ENCODE data around the gene HLA-DOA. TPM values are rescaled to one million over a fixed set of nuclear protein-coding genes. Genes with fewer than 3 reads are reported as not detected.

Gene HLA-DOA
- polyA plus RNA-seq, 1 donor, result 7.5 TPM

DNA sequence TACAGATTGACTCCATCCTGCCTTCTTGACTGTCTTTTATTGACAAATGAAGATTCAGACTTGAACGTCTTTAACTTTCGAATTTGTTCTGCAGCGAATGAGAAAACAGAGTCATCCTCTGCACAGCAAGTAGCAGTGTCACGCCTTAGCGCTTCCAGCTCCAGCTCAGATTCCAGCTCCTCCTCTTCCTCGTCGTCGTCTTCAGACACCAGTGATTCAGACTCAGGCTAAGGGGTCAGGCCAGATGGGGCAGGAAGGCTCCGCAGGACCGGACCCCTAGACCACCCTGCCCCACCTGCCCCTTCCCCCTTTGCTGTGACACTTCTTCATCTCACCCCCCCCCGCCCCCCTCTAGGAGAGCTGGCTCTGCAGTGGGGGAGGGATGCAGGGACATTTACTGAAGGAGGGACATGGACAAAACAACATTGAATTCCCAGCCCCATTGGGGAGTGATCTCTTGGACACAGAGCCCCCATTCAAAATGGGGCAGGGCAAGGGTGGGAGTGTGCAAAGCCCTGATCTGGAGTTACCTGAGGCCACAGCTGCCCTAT is 28.8 kb downstream of the HLA-DOA start:
- Histone ChIP-seq H3K27ac (ENCODE audit: low read length) (no peak overlapping the region), H3K27me3 (ENCODE audit: control insufficient read depth, insufficient read depth, low read length) (no peaks in the 10 kb centered on the region), H3K36me3 (ENCODE audit: control insufficient read depth, insufficient read depth, low read length) (peaks cover 66% of the 10 kb centered on the region), H3K4me3 (ENCODE audit: low read length) (no peak overlapping the region), H3K4me1 (ENCODE audit: control insufficient read depth, insufficient read depth, low read length) (peaks cover 57% of the 10 kb centered on the region), H3K9me3 (ENCODE audit: control insufficient read depth, low read depth, low read length) (no peaks in the 10 kb centered on the region)
- DNase-seq, result no peak
- WGBS (ENCODE audit: insufficient coverage, low lambda C conversion rate), result no CpG with 5 or more reads among the region's 11 CpGs

- peaks cover 73% of the 10 kb centered on the region for H3K36me3 ChIP-seq (ENCODE audit: control insufficient read depth, insufficient read depth, low read length)
- 100% methylated on average over 3 of the region's 12 CpGs for WGBS (ENCODE audit: insufficient coverage, low lambda C conversion rate)
- no peak overlapping the region for H3K27ac ChIP-seq (ENCODE audit: low read length)
- H3K4me1 ChIP-seq (ENCODE audit: control insufficient read depth, insufficient read depth, low read length), result peaks cover 60% of the 10 kb centered on the region
- H3K9me3 ChIP-seq (ENCODE audit: control insufficient read depth, low read depth, low read length), result no peaks in the 10 kb centered on the region
- no peaks in the 10 kb centered on the region for H3K27me3 ChIP-seq (ENCODE audit: control insufficient read depth, insufficient read depth, low read length)
- no peak overlapping the region for H3K4me3 ChIP-seq (ENCODE audit: low read length)
- DNase-seq, result no peak
These were observed 29.5 kb downstream of the HLA-DOA start for GRCh38 chr6:32979720-32980487.

- peaks cover 88% of the 10 kb centered on the region for H3K36me3 ChIP-seq (ENCODE audit: control insufficient read depth, insufficient read depth, low read length)
- no peaks in the 10 kb centered on the region for H3K9me3 ChIP-seq (ENCODE audit: control insufficient read depth, low read depth, low read length)
- peak in 1 of 2 donors; percentile 59 for DNase-seq
- H3K4me1 ChIP-seq (ENCODE audit: control insufficient read depth, insufficient read depth, low read length), result peaks cover 49% of the 10 kb centered on the region
- WGBS (ENCODE audit: insufficient coverage, low lambda C conversion rate), result 49% methylated on average over 3 of the region's 7 CpGs
- H3K4me3 ChIP-seq (ENCODE audit: low read length), result peak overlapping the region; percentile 4
- H3K27me3 ChIP-seq (ENCODE audit: control insufficient read depth, insufficient read depth, low read length), result no peaks in the 10 kb centered on the region
- no peak overlapping the region for H3K27ac ChIP-seq (ENCODE audit: low read length)
These were observed 31.5 kb downstream of the HLA-DOA start for GRCh38 chr6:32977953-32978324.

GRCh38 chr6:32977272-32977952 is 32.0 kb downstream of the HLA-DOA start:
- H3K9me3 ChIP-seq (ENCODE audit: control insufficient read depth, low read depth, low read length), result no peaks in the 10 kb centered on the region
- H3K27me3 ChIP-seq (ENCODE audit: control insufficient read depth, insufficient read depth, low read length), result no peaks in the 10 kb centered on the region
- no peak overlapping the region for H3K27ac ChIP-seq (ENCODE audit: low read length)
- WGBS (ENCODE audit: insufficient coverage, low lambda C conversion rate), result 55% methylated on average over 4 of the region's 10 CpGs
- H3K36me3 ChIP-seq (ENCODE audit: control insufficient read depth, insufficient read depth, low read length), result peaks cover 93% of the 10 kb centered on the region
- no peak for DNase-seq
- peak overlapping the region; percentile 4 for H3K4me3 ChIP-seq (ENCODE audit: low read length)
- peaks cover 45% of the 10 kb centered on the region for H3K4me1 ChIP-seq (ENCODE audit: control insufficient read depth, insufficient read depth, low read length)

GRCh38 chr6:32976334-32977069 is 32.9 kb downstream of the HLA-DOA start:
- Histone ChIP-seq H3K27me3 (ENCODE audit: control insufficient read depth, insufficient read depth, low read length) (no peaks in the 10 kb centered on the region), H3K4me3 (ENCODE audit: low read length) (no peak overlapping the region), H3K36me3 (ENCODE audit: control insufficient read depth, insufficient read depth, low read length) (peaks cover 85% of the 10 kb centered on the region), H3K27ac (ENCODE audit: low read length) (no peak overlapping the region), H3K4me1 (ENCODE audit: control insufficient read depth, insufficient read depth, low read length) (peaks cover 37% of the 10 kb centered on the region), H3K9me3 (ENCODE audit: control insufficient read depth, low read depth, low read length) (no peaks in the 10 kb centered on the region)
- no peak for DNase-seq
- no CpG with 5 or more reads among the region's 7 CpGs for WGBS (ENCODE audit: insufficient coverage, low lambda C conversion rate)

DNA sequence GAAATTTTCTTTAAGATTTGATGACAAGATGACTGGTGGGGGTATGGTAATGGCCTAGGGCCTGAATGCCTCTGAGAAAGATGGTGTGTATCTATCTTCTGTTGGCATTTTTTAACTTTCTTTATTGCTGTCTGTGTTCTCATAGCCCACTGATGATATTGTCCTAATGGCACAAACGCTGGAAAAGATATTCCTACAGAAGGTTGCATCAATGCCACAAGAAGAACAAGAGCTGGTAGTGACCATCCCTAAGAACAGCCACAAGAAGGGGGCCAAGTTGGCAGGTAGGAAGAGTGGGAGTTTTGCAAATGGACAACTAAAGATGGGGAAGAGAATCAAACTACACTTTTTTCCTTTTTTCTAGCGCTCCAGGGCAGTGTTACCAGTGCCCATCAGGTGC is 33.5 kb downstream of the HLA-DOA start:
- peaks cover 80% of the 10 kb centered on the region for H3K36me3 ChIP-seq (ENCODE audit: control insufficient read depth, insufficient read depth, low read length)
- no peaks in the 10 kb centered on the region for H3K27me3 ChIP-seq (ENCODE audit: control insufficient read depth, insufficient read depth, low read length)
- no peak overlapping the region for H3K4me3 ChIP-seq (ENCODE audit: low read length)
- DNase-seq, result no peak
- 20% methylated on average over 1 of the region's 2 CpGs for WGBS (ENCODE audit: insufficient coverage, low lambda C conversion rate)
- no peak overlapping the region for H3K27ac ChIP-seq (ENCODE audit: low read length)
- H3K9me3 ChIP-seq (ENCODE audit: control insufficient read depth, low read depth, low read length), result no peaks in the 10 kb centered on the region
- H3K4me1 ChIP-seq (ENCODE audit: control insufficient read depth, insufficient read depth, low read length), result peaks cover 37% of the 10 kb centered on the region

DNA sequence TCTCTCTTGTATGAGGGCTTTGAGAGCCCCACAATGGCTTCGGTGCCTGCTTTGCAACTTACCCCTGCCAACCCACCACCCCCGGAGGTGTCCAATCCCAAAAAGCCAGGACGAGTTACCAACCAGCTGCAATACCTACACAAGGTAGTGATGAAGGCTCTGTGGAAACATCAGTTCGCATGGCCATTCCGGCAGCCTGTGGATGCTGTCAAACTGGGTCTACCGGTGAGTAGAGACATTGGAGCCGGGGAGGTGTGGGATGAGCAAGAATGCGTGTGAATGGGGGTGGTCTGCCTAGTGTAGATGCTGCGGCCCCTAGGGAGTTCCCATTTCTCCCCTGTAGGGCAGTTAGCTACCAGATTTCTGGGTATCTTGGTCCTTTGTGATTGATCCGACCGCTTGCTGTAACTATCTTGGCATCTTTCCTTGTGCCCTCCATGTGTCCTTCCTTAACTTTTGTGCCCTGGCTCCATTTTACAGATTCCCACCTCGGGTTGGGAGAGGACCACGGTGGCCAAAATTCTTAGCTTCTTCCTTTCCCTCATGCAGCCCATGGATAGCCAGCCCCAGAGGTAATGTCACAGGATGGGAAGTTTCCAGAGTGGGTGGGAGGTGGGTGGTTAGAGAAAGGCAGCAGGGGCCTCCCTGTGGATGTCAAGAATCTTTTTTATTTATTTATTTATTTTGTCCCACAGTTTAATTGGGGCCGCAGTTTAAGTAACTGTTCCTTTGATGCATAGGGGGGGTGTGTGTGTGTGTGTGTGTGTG is 34.7 kb downstream of the HLA-DOA start:
- Histone ChIP-seq H3K4me1 (ENCODE audit: control insufficient read depth, insufficient read depth, low read length) (peaks cover 34% of the 10 kb centered on the region), H3K9me3 (ENCODE audit: control insufficient read depth, low read depth, low read length) (no peaks in the 10 kb centered on the region), H3K36me3 (ENCODE audit: control insufficient read depth, insufficient read depth, low read length) (peaks cover 69% of the 10 kb centered on the region), H3K4me3 (ENCODE audit: low read length) (peak overlapping the region; percentile 95), H3K27ac (ENCODE audit: low read length) (no peak overlapping the region), H3K27me3 (ENCODE audit: control insufficient read depth, insufficient read depth, low read length) (no peaks in the 10 kb centered on the region)
- no CpG with 5 or more reads among the region's 14 CpGs for WGBS (ENCODE audit: insufficient coverage, low lambda C conversion rate)
- no peak for DNase-seq

DNA sequence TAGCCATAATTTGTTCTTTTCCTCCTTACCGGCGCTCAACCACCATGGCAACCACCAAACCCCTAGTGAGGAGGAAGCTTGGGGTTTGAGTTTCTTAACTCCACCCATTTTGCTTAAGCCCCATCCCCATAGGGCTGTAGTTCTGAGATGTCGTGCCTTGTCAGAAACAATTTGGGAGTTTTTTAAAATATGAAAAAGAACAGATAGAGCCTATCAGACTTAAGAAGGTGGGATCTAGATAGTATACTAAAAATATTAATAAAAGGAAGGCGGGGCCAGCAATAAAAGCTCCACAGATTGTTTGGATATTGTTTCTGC is 35.4 kb downstream of the HLA-DOA start:
- H3K27ac ChIP-seq (ENCODE audit: low read length), result no peak overlapping the region
- no peaks in the 10 kb centered on the region for H3K9me3 ChIP-seq (ENCODE audit: control insufficient read depth, low read depth, low read length)
- no peaks in the 10 kb centered on the region for H3K27me3 ChIP-seq (ENCODE audit: control insufficient read depth, insufficient read depth, low read length)
- H3K36me3 ChIP-seq (ENCODE audit: control insufficient read depth, insufficient read depth, low read length), result peaks cover 62% of the 10 kb centered on the region
- H3K4me1 ChIP-seq (ENCODE audit: control insufficient read depth, insufficient read depth, low read length), result peaks cover 34% of the 10 kb centered on the region
- DNase-seq, result peak in 1 of 2 donors; percentile 26
- WGBS (ENCODE audit: insufficient coverage, low lambda C conversion rate), result 0% methylated on average over 4 of the region's 4 CpGs
- peak overlapping the region; percentile 95 for H3K4me3 ChIP-seq (ENCODE audit: low read length)

GRCh38 chr6:32973144-32974015 is 36.0 kb downstream of the HLA-DOA start:
- H3K27me3 ChIP-seq (ENCODE audit: control insufficient read depth, insufficient read depth, low read length), result no peaks in the 10 kb centered on the region
- H3K27ac ChIP-seq (ENCODE audit: low read length), result peak overlapping the region; percentile 65
- no CpG with 5 or more reads among the region's 23 CpGs for WGBS (ENCODE audit: insufficient coverage, low lambda C conversion rate)
- peaks cover 30% of the 10 kb centered on the region for H3K4me1 ChIP-seq (ENCODE audit: control insufficient read depth, insufficient read depth, low read length)
- peak in 1 of 2 donors; percentile 47 for DNase-seq
- no peaks in the 10 kb centered on the region for H3K9me3 ChIP-seq (ENCODE audit: control insufficient read depth, low read depth, low read length)
- H3K4me3 ChIP-seq (ENCODE audit: low read length), result peak overlapping the region; percentile 95
- peaks cover 56% of the 10 kb centered on the region for H3K36me3 ChIP-seq (ENCODE audit: control insufficient read depth, insufficient read depth, low read length)

Measured in large intestine (tissue), 3 donors.